HEK293 (cell line): ENCODE results near the gene RALGAPA2.

ENCODE experiments used
- GLI4 ChIP-seq: fragments of 450-650 bp; formaldehyde crosslinking; IDR thresholded peaks from 2 replicates; pipeline ENCODE4 v1.5.1; 2016; ENCODE audit warnings: missing biosample characterization, missing genetic modification characterization
- IKZF3 ChIP-seq: fragments of 450-650 bp; IDR thresholded peaks from 2 replicates; pipeline ENCODE4 v1.5.0; 2018; ENCODE audit warnings: missing biosample characterization, mild to moderate bottlenecking, missing genetic modification characterization, moderate library complexity
- PRDM6 ChIP-seq: fragments of 450-650 bp; formaldehyde crosslinking; IDR thresholded peaks from 2 replicates; pipeline ENCODE4 v1.5.1; 2017; ENCODE audit warnings: missing biosample characterization, missing genetic modification characterization
- TCF7L2 ChIP-seq: IDR thresholded peaks from 2 replicates; pipeline ENCODE4 v1.6.1; 2011; ENCODE audit warnings: low read depth, mild to moderate bottlenecking, inconsistent platforms, low read length, moderate library complexity, borderline replicate concordance
- TSHZ1 ChIP-seq: fragments of 450-650 bp; formaldehyde crosslinking; IDR thresholded peaks from 2 replicates; pipeline ENCODE4 v1.5.1; 2016; ENCODE audit warnings: missing biosample characterization, missing genetic modification characterization, borderline replicate concordance
- ZBTB17 ChIP-seq: fragments of 450-650 bp; formaldehyde crosslinking; IDR thresholded peaks from 2 replicates; pipeline ENCODE4 v1.5.1; 2016; ENCODE audit warnings: missing biosample characterization, missing genetic modification characterization
- ZNF18 ChIP-seq: fragments of 450-650 bp; formaldehyde crosslinking; IDR thresholded peaks from 2 replicates; pipeline ENCODE4 v1.5.1; 2016; ENCODE audit warnings: missing biosample characterization, missing genetic modification characterization
- ZNF449 ChIP-seq: fragments of 450-650 bp; formaldehyde crosslinking; IDR thresholded peaks from 2 replicates; pipeline ENCODE4 v1.5.1; 2017; ENCODE audit warnings: missing biosample characterization, mild to moderate bottlenecking, missing genetic modification characterization, moderate library complexity
- ZNF518A ChIP-seq: fragments of 450-650 bp; formaldehyde crosslinking; conservative IDR thresholded peaks from 2 replicates; pipeline ENCODE4 v1.5.1; 2016; ENCODE audit warnings: low read depth, missing biosample characterization, missing genetic modification characterization
- ZNF549 ChIP-seq: fragments of 450-650 bp; IDR thresholded peaks from 2 replicates; pipeline ENCODE4 v1.5.1; 2018; ENCODE audit warnings: missing biosample characterization, missing genetic modification characterization, mild to moderate bottlenecking, inconsistent platforms, moderate library complexity
- ZNF76 ChIP-seq: fragments of 450-650 bp; formaldehyde crosslinking; IDR thresholded peaks from 2 replicates; pipeline ENCODE4; 2016; ENCODE audit warnings: low read depth, missing biosample characterization, missing genetic modification characterization, borderline replicate concordance
- ZNF768 ChIP-seq: fragments of 450-650 bp; formaldehyde crosslinking; IDR thresholded peaks from 2 replicates; pipeline ENCODE4 v1.5.1; 2018; ENCODE audit warnings: missing biosample characterization, mild to moderate bottlenecking, missing genetic modification characterization
- ZSCAN18 ChIP-seq: fragments of 450-650 bp; formaldehyde crosslinking; IDR thresholded peaks from 2 replicates; pipeline ENCODE4 v1.5.1; 2016; ENCODE audit warnings: missing biosample characterization, missing genetic modification characterization

The RALGAPA2 gene

GRCh38 chr20:20450521-20450920, 261.9 kb downstream of the RALGAPA2 start (continued):
- TF ChIP-seq ZNF518A (no peak), ZNF449 (tag by site-specific recombination) (no peak), IKZF3 (no peak), ZNF76 (tag by site-specific recombination) (no peak), TSHZ1 (tag by site-specific recombination) (no peak), PRDM6 (no peak), ZSCAN18 (tag by site-specific recombination) (no peak), ZNF549 (tag by site-specific recombination) (no peak), TCF7L2 (no peak), ZNF768 (no peak), GLI4 (no peak), ZNF18 (tag by site-specific recombination) (no peak), ZBTB17 (no peak)
